ENCODE data around the gene EFHD1. TPM values are rescaled to one million over a fixed set of nuclear protein-coding genes. Genes with fewer than 3 reads are reported as not detected.
A peak's percentile ranks its signal among the peaks of the same experiment; 100 is the strongest.

EFHD1 gene
- total RNA-seq, 1 experiment from 2014 or later: 0.58 TPM

DNA sequence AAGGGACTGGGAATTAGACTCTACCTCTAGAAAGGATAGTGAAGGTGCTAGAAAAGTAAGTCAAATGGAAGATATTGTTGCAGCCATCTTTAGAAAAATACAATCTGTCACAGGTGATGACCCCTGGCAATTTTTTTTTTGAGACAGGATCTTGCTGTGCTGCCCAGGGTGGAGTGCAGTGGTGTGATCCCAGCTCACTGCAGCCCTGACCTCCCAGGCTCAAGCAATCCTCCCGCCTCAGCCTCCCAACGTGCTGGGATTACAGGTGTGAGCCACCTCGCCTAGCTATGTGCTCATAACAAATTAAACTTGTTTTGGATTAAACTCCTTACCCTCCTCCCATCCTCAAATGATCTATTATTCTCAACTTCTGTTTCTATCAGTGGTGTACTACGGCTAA is 59.9 kb downstream of the EFHD1 start:
- Histone ChIP-seq H3K4me1 (ENCODE audit: insufficient read depth, low read length, poor library complexity, severe bottlenecking) (no peaks in the 10 kb centered on the region), H3K27me3 (replicated peaks; ENCODE audit: insufficient read depth, low read depth, low read length, poor library complexity) (no peaks in the 10 kb centered on the region), H3K9me3 (ENCODE audit: low read depth, low read length, poor library complexity, severe bottlenecking) (no peaks in the 10 kb centered on the region), H3K36me3 (ENCODE audit: insufficient read depth, low read length, poor library complexity, severe bottlenecking) (no peaks in the 10 kb centered on the region), H3K27ac (ENCODE audit: low read depth, low read length, poor library complexity, severe bottlenecking) (no peak overlapping the region), H3K4me3 (ENCODE audit: low read depth, low read length, poor library complexity, severe bottlenecking) (no peak overlapping the region)
- no peak for TF ChIP-seq EZH2 (IDR thresholded peaks at IDR 0.05; ENCODE audit: borderline replicate concordance, low read depth, low read length, poor library complexity, severe bottlenecking)
- TF ChIP-seq, protein P1, sequence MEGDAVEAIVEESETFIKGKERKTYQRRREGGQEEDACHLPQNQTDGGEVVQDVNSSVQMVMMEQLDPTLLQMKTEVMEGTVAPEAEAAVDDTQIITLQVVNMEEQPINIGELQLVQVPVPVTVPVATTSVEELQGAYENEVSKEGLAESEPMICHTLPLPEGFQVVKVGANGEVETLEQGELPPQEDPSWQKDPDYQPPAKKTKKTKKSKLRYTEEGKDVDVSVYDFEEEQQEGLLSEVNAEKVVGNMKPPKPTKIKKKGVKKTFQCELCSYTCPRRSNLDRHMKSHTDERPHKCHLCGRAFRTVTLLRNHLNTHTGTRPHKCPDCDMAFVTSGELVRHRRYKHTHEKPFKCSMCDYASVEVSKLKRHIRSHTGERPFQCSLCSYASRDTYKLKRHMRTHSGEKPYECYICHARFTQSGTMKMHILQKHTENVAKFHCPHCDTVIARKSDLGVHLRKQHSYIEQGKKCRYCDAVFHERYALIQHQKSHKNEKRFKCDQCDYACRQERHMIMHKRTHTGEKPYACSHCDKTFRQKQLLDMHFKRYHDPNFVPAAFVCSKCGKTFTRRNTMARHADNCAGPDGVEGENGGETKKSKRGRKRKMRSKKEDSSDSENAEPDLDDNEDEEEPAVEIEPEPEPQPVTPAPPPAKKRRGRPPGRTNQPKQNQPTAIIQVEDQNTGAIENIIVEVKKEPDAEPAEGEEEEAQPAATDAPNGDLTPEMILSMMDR (conservative IDR thresholded peaks at IDR 0.05; ENCODE audit: low read depth, low read length): no peak
- ChIA-PET CTCF (no interaction called here), POLR2A (ENCODE audit: low non-redundant PET) (no interaction called here)
- no TSS peak for BruUV-seq (replicated peaks)
- no peak for DNase-seq (ENCODE audit: low spot score)
- intact Hi-C loops (cut with micrococcal nuclease; ENCODE audit: unreplicated experiment): no loop called here

- H3K27ac ChIP-seq (ENCODE audit: low read depth, low read length, poor library complexity, severe bottlenecking): peak overlapping the region; percentile 88
These were observed 63.2 kb downstream of the EFHD1 start for GRCh38 chr2:232696609-232697058.

DNA sequence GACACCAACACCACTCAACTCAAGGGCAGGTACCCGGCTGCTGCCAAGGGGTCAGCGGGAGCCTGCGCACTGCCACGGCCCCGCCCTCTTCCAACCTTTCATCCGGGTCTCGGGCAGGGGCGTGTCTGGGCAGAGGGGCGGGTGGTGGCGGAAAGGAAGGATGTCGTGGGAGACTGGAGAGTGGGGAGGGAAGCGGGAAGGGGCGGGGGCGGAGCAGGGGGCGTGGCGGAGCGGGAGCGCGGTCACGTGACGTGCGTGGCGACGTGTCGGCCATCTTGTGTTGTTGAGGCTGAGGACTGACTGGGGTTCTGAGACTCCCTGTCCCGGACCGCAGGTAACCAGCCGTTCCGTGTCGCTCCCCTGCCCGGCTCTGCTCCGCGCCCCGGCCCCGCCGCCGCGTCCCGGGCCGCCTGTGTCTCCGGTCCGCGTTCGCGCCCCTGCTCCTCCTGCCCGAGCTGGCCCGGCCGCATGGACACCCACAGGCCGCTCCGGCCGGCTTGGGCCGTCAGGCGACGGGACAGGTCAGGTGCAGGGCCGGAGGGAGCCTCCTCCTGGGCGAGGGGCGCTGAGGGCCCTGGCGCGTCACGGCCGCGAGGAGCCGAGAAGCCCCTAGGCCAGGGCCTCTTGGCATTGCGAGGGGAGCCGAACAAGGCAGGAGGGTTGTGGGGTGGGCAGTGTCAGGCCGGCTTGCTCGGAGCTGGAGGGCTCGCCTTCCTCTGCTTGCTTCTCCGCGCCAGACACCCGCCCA is 63.8 kb downstream of the EFHD1 start, which contains the start of gene GIGYF2:
GIGYF2 (plus strand) TSS at position 273 of the 748 bp plus-strand sequence. CDS start 37,867 bp downstream, outside the sequence.
- no TSS peak for BruUV-seq (replicated peaks)
- POLR2A ChIA-PET (ENCODE audit: low non-redundant PET): no interaction called here
- CTCF ChIA-PET: interaction anchor here (0.6 kb wide), 1 partner anchor 91 kb away, joined by 3 read pairs; no protein-coding TSS in a partner anchor
- peak; percentile 97 for DNase-seq (ENCODE audit: low spot score)
- H3K4me1 ChIP-seq (ENCODE audit: insufficient read depth, low read length, poor library complexity, severe bottlenecking): peaks cover 20% of the 10 kb centered on the region
- TF ChIP-seq EZH2 (IDR thresholded peaks at IDR 0.05; ENCODE audit: borderline replicate concordance, low read depth, low read length, poor library complexity, severe bottlenecking): no peak
- TF ChIP-seq, protein P1 (conservative IDR thresholded peaks at IDR 0.05; ENCODE audit: low read depth, low read length): no peak
- H3K4me3 ChIP-seq (ENCODE audit: low read depth, low read length, poor library complexity, severe bottlenecking): peak within 1 kb of the TSS; percentile 79
- H3K36me3 ChIP-seq (ENCODE audit: insufficient read depth, low read length, poor library complexity, severe bottlenecking): no peaks in the 10 kb centered on the region
- intact Hi-C loops (cut with micrococcal nuclease; ENCODE audit: unreplicated experiment): no loop called here
- H3K9me3 ChIP-seq (ENCODE audit: low read depth, low read length, poor library complexity, severe bottlenecking): no peaks in the 10 kb centered on the region
- peak within 1 kb of the TSS; percentile 88 for H3K27ac ChIP-seq (ENCODE audit: low read depth, low read length, poor library complexity, severe bottlenecking)
- no peaks in the 10 kb centered on the region for H3K27me3 ChIP-seq (replicated peaks; ENCODE audit: insufficient read depth, low read depth, low read length, poor library complexity)

More at GRCh38 chr2:232696609-232697058, 63.2 kb downstream of the EFHD1 start:
- TF ChIP-seq, protein P1 (conservative IDR thresholded peaks at IDR 0.05; ENCODE audit: low read depth, low read length): no peak
- no peak for TF ChIP-seq EZH2 (IDR thresholded peaks at IDR 0.05; ENCODE audit: borderline replicate concordance, low read depth, low read length, poor library complexity, severe bottlenecking)
- ChIA-PET CTCF (interaction anchor here (0.6 kb wide), 1 partner anchor 90 kb away, joined by 3 read pairs; no protein-coding TSS in a partner anchor), POLR2A (ENCODE audit: low non-redundant PET) (no interaction called here)
- no peak for DNase-seq (ENCODE audit: low spot score)
- Histone ChIP-seq H3K27me3 (replicated peaks; ENCODE audit: insufficient read depth, low read depth, low read length, poor library complexity) (no peaks in the 10 kb centered on the region), H3K36me3 (ENCODE audit: insufficient read depth, low read length, poor library complexity, severe bottlenecking) (no peaks in the 10 kb centered on the region), H3K9me3 (ENCODE audit: low read depth, low read length, poor library complexity, severe bottlenecking) (no peaks in the 10 kb centered on the region), H3K4me1 (ENCODE audit: insufficient read depth, low read length, poor library complexity, severe bottlenecking) (peaks cover 20% of the 10 kb centered on the region), H3K4me3 (ENCODE audit: low read depth, low read length, poor library complexity, severe bottlenecking) (peak overlapping the region; percentile 79)
- BruUV-seq (replicated peaks): TSS peak; percentile 89
- intact Hi-C loops (cut with micrococcal nuclease; ENCODE audit: unreplicated experiment): no loop called here
